Sigmoid colon (tissue), 7 donors: Measurements from ENCODE around the gene SMYD1. TPM values are rescaled to one million over a fixed set of nuclear protein-coding genes. Genes with fewer than 3 reads are reported as not detected.

ENCODE experiments used
- DNase-seq: peaks from one replicate; pipeline ENCODE4 v3.0.0-alpha.2; 2019
- H3K27ac ChIP-seq, 4 donors: fragments of 200-600 bp; sonication (generic); one replicate each; pipeline ENCODE4 v1.5.1; 2016 to 2019; ENCODE audit warnings: mild to moderate bottlenecking in 1 of 4
- H3K27me3 ChIP-seq, 3 donors: fragments of 200-600 bp; sonication (generic); one replicate each; pipeline ENCODE4 v1.5.1; 2019; ENCODE audit warnings: mild to moderate bottlenecking in 1 of 3
- H3K36me3 ChIP-seq, 4 donors: fragments of 200-600 bp; sonication (generic); one replicate each; pipeline ENCODE4 v1.5.1; 2016 to 2019
- H3K4me1 ChIP-seq, 4 donors: fragments of 200-600 bp; sonication (generic); one replicate each; pipeline ENCODE4 v1.5.1; 2017 to 2019
- H3K4me3 ChIP-seq, 4 donors: fragments of 200-600 bp; sonication (generic); one replicate each; pipeline ENCODE4 v1.5.1; 2017 to 2019; ENCODE audit warnings: mild to moderate bottlenecking in 2 of 4, moderate library complexity in 1 of 4
- H3K9me3 ChIP-seq, 4 donors: fragments of 200-600 bp in 3 of 4; sonication (generic) in 3 of 4; one replicate each; pipeline versions ENCODE4 v1.5.1 to v1.6.1; 2013 to 2019
- CTCF ChIP-seq, 4 experiments: fragments of 450-650 bp in 3 of 4; fragments of 200-600 bp in 1 of 4; IDR thresholded peaks; one replicate each; pipeline ENCODE4 v1.5.1; 2016 to 2019; ENCODE audit warnings: antibody characterized with exemption in 4 of 4, mild to moderate bottlenecking in 3 of 4, moderate library complexity in 2 of 4
- EP300 ChIP-seq, 4 donors: sonication (generic); formaldehyde crosslinking; IDR thresholded peaks; one replicate each; pipeline ENCODE4 v1.6.1; 2017; ENCODE audit warnings: antibody characterized with exemption in 4 of 4
- POLR2A ChIP-seq, 2 donors: fragments of 450-650 bp; IDR thresholded peaks; one replicate each; pipeline ENCODE4 v1.6.1; 2016; ENCODE audit warnings: antibody characterized with exemption in 2 of 2, mild to moderate bottlenecking in 2 of 2, moderate library complexity in 2 of 2
- POLR2AphosphoS5 ChIP-seq, 4 donors: sonication (generic); formaldehyde crosslinking; IDR thresholded peaks; one replicate each; pipeline ENCODE4 v1.6.1; 2017; ENCODE audit warnings: antibody characterized with exemption in 4 of 4
- WGBS, 2 donors: extraction: QIAGEN DNeasy Blood & Tissue Kit; methylation state at CpG; one replicate each; pipeline ENCODE4 v1.1.7; 2013; 5-methylcytosine and 5-hydroxymethylcytosine counted together
- intact Hi-C: fragments of 100-400 bp; cut with DNase I; formaldehyde crosslinking; loops from one replicate; pipeline ENCODE4 v1.15.1; 2023
- polyA plus RNA-seq, 3 donors: library from polyadenylated mRNA; stranded (reverse); fragments of 200-250 nt; gene quantifications; one replicate each; pipeline ENCODE4 v1.2.3, GENCODE V29; 2013
- total RNA-seq, 4 donors: library from RNA; depleted of rRNA; stranded (reverse); fragments of >200 nt; gene quantifications; one replicate each; pipeline ENCODE4 v1.1.0, GENCODE V29; 2016
- donor health status: healthy with polysubstance abuse.
- donor health status: Bipolar disorder and iron deficiency.
- donor health status: healthy.

SMYD1 gene
- total and polyA plus RNA-seq, 7 donors = under 0.01 to 45.7 (median 17.3) TPM; not detected in 1

GRCh38 chr2:88128654-88129312 lies 61.2 kb downstream of the SMYD1 start:
- Histone ChIP-seq H3K4me1 (no peaks in the 10 kb centered on the region), H3K4me3 (no peak overlapping the region), H3K27me3 (no peaks in the 10 kb centered on the region), H3K9me3 (no peaks in the 10 kb centered on the region), H3K36me3 (no peaks in the 10 kb centered on the region), H3K27ac (no peak overlapping the region)
- no peak for TF ChIP-seq POLR2A (IDR thresholded peaks at IDR 0.05)
- no peak for TF ChIP-seq POLR2AphosphoS5 (IDR thresholded peaks at IDR 0.05)
- TF ChIP-seq EP300 (IDR thresholded peaks at IDR 0.05) = no peak
- no peak for TF ChIP-seq CTCF (IDR thresholded peaks at IDR 0.05)
- WGBS, 2 donors = 65 to 84% methylated on average over 7 of the region's 7 CpGs
- no peak for DNase-seq
- intact Hi-C loops = no loop called here

- H3K9me3 ChIP-seq = no peaks in the 10 kb centered on the region
- no peaks in the 10 kb centered on the region for H3K36me3 ChIP-seq
- H3K27me3 ChIP-seq = no peaks in the 10 kb centered on the region
- TF ChIP-seq EP300 (IDR thresholded peaks at IDR 0.05) (no peak), POLR2AphosphoS5 (IDR thresholded peaks at IDR 0.05) (no peak), CTCF (IDR thresholded peaks at IDR 0.05) (no peak), POLR2A (IDR thresholded peaks at IDR 0.05) (no peak)
- no peak overlapping the region for H3K27ac ChIP-seq
- WGBS, 2 donors = 51 to 82% methylated on average over 7 of the region's 7 CpGs
- no peak for DNase-seq
- intact Hi-C loops = no loop called here
- no peak overlapping the region for H3K4me3 ChIP-seq
- H3K4me1 ChIP-seq = no peaks in the 10 kb centered on the region
Measured at GRCh38 chr2:88129313-88129959, 61.8 kb downstream of the SMYD1 start.

- Histone ChIP-seq H3K27me3 (no peaks in the 10 kb centered on the region), H3K9me3 (no peaks in the 10 kb centered on the region), H3K27ac (no peak overlapping the region), H3K4me3 (no peak overlapping the region), H3K36me3 (no peaks in the 10 kb centered on the region), H3K4me1 (no peaks in the 10 kb centered on the region)
- DNase-seq = no peak
- 24 to 69% methylated on average over 9 of the region's 9 CpGs for WGBS, 2 donors
- intact Hi-C loops = no loop called here
- no peak for TF ChIP-seq CTCF (IDR thresholded peaks at IDR 0.05)
Measured at GRCh38 chr2:88131201-88131998, 63.8 kb downstream of the SMYD1 start.

GRCh38 chr2:88131999-88132368 lies 64.4 kb downstream of the SMYD1 start:
- Histone ChIP-seq H3K27ac (no peak overlapping the region), H3K36me3 (no peaks in the 10 kb centered on the region), H3K4me3 (no peak overlapping the region), H3K27me3 (no peaks in the 10 kb centered on the region), H3K4me1 (no peaks in the 10 kb centered on the region), H3K9me3 (no peaks in the 10 kb centered on the region)
- no peak for DNase-seq
- TF ChIP-seq POLR2AphosphoS5 (IDR thresholded peaks at IDR 0.05) (no peak), POLR2A (IDR thresholded peaks at IDR 0.05) (no peak), CTCF (IDR thresholded peaks at IDR 0.05) (no peak), EP300 (IDR thresholded peaks at IDR 0.05) (no peak)
- intact Hi-C loops = no loop called here
- WGBS, 2 donors = 38 to 79% methylated on average over 3 of the region's 3 CpGs
